Stomach smooth muscle (tissue), 2 donors: ENCODE measurements around the gene LPIN2.

ENCODE experiments used
- H3K27ac ChIP-seq: one replicate; pipeline ENCODE4 v1.7.0; 2013; ENCODE audit warnings: mild to moderate bottlenecking, low read length, inconsistent platforms
- H3K27me3 ChIP-seq, 2 donors: one replicate each; pipeline ENCODE4 v1.7.0; 2013; ENCODE audit warnings: low read length in 2 of 2; ENCODE audit not compliant: insufficient read depth in 2 of 2, control insufficient read depth in 1 of 2
- H3K36me3 ChIP-seq, 2 donors: one replicate each; pipeline ENCODE4 v1.7.0; 2013; ENCODE audit warnings: low read length in 2 of 2; ENCODE audit not compliant: control insufficient read depth in 2 of 2, insufficient read depth in 2 of 2
- H3K4me1 ChIP-seq: one replicate; pipeline ENCODE4 v1.7.0; 2013; ENCODE audit warnings: low read length; ENCODE audit not compliant: control insufficient read depth, insufficient read depth
- H3K4me3 ChIP-seq, 2 donors: one replicate each; pipeline ENCODE4 v1.7.0; 2013; ENCODE audit warnings: low read length in 2 of 2
- H3K9ac ChIP-seq, 2 donors: one replicate each; pipeline ENCODE4 v1.7.0; 2013; ENCODE audit warnings: low read length in 2 of 2, mild to moderate bottlenecking in 1 of 2
- H3K9me3 ChIP-seq, 2 donors: one replicate each; pipeline ENCODE4 v1.7.0; 2013; ENCODE audit warnings: low read length in 2 of 2; ENCODE audit not compliant: control insufficient read depth in 2 of 2
- donor health status: healthy.
- donor health status: Pancreatic carcinoma.

LPIN2 gene, protein sequence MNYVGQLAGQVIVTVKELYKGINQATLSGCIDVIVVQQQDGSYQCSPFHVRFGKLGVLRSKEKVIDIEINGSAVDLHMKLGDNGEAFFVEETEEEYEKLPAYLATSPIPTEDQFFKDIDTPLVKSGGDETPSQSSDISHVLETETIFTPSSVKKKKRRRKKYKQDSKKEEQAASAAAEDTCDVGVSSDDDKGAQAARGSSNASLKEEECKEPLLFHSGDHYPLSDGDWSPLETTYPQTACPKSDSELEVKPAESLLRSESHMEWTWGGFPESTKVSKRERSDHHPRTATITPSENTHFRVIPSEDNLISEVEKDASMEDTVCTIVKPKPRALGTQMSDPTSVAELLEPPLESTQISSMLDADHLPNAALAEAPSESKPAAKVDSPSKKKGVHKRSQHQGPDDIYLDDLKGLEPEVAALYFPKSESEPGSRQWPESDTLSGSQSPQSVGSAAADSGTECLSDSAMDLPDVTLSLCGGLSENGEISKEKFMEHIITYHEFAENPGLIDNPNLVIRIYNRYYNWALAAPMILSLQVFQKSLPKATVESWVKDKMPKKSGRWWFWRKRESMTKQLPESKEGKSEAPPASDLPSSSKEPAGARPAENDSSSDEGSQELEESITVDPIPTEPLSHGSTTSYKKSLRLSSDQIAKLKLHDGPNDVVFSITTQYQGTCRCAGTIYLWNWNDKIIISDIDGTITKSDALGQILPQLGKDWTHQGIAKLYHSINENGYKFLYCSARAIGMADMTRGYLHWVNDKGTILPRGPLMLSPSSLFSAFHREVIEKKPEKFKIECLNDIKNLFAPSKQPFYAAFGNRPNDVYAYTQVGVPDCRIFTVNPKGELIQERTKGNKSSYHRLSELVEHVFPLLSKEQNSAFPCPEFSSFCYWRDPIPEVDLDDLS

GRCh38 chr18:3013024-3013804, at the start of gene LPIN2:
TSS of gene LPIN2 (minus strand) at chr18:3013144. CDS start at chr18:2960840, 52,304 bp downstream.
- Histone ChIP-seq H3K9ac (peak within 1 kb of the TSS; percentile 66 to 77), H3K9me3 (no peaks in the 10 kb centered on the region), H3K4me1 (peaks cover 4% of the 10 kb centered on the region), H3K27me3 (no peaks in the 10 kb centered on the region), H3K36me3 (no peaks in the 10 kb centered on the region), H3K27ac (peak within 1 kb of the TSS; percentile 37), H3K4me3 (peak within 1 kb of the TSS; percentile 80 to 90)

- no peak overlapping the region for H3K4me3 ChIP-seq
- H3K27ac ChIP-seq: no peak overlapping the region
- H3K4me1 ChIP-seq: peaks cover 6% of the 10 kb centered on the region
- H3K36me3 ChIP-seq: peaks cover 0 to 4% of the 10 kb centered on the region in 2 donors
- no peaks in the 10 kb centered on the region for H3K27me3 ChIP-seq
- H3K9ac ChIP-seq: no peak overlapping the region
- H3K9me3 ChIP-seq: no peaks in the 10 kb centered on the region
Observed at GRCh38 chr18:3061581-3062312, 48.8 kb upstream of the LPIN2 start.

DNA sequence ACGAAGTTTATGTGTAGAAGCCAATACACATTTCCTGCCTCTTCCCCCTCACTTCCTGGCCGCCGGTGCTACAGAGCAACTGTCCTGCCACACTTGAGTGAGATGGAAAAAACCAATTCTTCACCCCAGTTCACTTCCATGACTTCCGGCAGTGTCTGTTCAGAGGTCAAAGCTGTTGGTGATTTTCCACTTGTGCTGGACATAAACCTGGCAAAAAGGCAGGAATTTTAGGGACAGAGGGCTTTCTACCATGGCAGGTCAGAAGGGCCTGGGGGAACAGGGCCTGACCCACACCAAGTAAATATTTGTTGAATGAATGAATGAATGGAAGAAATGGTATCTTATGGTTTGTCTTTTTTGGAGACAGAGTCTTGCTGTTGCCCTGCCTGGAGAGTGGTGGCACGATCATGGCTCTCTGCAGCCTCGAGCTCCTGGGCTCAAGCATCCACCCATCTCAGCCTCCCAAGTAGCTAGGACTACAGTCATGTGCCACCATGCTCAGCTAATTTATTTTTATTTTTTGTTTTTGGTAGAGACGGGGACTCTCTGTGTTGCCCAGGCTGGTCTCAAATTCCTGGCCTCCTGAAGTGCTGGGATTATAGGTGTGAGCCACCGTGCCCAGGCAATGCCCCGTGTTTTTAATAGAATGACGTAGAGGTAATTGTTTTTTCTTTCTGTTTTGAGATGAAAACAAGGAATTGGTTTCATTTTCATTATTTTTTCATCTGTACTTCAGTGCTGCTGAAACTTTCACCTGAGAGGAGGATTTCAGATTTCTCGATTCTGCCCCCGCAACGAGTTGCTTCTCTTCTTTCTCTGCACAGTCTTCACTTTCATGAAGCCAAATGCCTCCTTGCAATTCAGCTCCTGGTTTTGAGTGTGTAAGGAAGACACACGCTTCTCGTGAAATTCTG, 48.0 kb upstream of the LPIN2 start:
- Histone ChIP-seq H3K36me3 (no peaks in the 10 kb centered on the region), H3K27ac (no peak overlapping the region), H3K9ac (no peak overlapping the region), H3K4me1 (peaks cover 6% of the 10 kb centered on the region), H3K27me3 (peaks cover 0 to 2% of the 10 kb centered on the region in 2 donors), H3K9me3 (no peaks in the 10 kb centered on the region), H3K4me3 (no peak overlapping the region)

DNA sequence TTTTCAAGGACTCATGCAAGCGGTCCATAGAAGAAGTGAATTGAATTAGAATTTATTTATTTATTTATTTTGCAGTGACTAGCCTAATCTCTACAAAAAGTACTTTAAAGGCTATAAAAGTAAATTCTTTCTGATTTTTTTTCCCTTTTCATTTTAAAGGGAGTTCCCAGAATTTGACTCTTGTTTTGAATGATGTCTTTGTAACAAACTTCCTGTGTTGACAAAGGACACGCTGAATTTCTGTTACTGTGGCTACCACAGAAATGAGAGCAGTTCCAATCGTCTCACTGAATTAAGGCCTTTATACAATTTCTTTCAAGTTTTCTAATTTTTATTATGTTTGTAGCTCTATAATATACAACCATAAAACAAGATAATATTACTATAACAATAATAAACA, 46.3 kb upstream of the LPIN2 start:
- Histone ChIP-seq H3K27ac (no peak overlapping the region), H3K36me3 (no peaks in the 10 kb centered on the region), H3K4me3 (no peak overlapping the region)

DNA sequence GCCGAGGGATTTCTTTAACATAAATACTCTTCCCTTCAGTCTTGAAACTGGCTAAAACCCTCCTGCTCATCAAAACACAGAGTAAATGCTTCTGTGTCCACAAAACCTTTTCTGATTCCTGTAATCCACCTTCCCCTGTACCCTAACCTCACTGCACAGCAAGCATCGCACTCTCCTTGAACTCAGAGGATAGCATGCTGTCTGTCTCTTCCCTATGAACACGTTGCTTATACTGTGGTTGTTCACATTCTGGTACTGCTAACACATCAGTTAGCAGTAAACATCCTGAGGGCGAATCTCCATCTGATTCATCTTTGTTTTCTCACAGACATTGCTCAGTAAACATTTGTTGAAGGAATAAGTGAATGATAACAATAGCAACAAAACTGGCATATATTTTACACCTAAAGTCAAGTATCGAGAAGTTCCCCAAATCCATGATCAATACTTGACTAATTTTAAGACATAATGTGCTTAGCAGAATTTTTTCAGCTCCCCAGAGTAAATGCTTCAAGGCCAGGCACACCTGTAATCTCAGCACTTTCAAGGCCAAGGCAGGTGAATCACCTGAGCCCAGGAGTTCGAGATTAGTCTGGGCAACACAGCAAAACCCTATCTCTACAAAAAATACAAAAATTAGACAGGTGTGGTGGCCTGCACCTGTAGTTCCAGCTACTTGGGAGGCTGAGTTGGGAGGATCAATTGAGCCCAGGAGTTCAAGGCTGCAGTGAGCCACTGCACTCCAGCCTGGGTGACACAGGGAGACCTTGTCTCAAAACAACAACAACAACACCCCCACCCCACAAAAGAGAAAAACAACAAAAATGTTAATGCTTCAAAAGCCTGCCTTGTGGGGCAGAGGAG, 45.6 kb upstream of the LPIN2 start:
- H3K4me1 ChIP-seq: peaks cover 6% of the 10 kb centered on the region
- H3K27ac ChIP-seq: no peak overlapping the region
- no peak overlapping the region for H3K9ac ChIP-seq
- no peaks in the 10 kb centered on the region for H3K36me3 ChIP-seq
- no peaks in the 10 kb centered on the region for H3K9me3 ChIP-seq
- H3K27me3 ChIP-seq: peaks cover 0 to 4% of the 10 kb centered on the region in 2 donors
- no peak overlapping the region for H3K4me3 ChIP-seq

More for the DNA sequence above, 46.3 kb upstream of the LPIN2 start:
- Histone ChIP-seq H3K27me3 (peaks cover 0 to 4% of the 10 kb centered on the region in 2 donors), H3K9me3 (no peaks in the 10 kb centered on the region), H3K9ac (no peak overlapping the region), H3K4me1 (peaks cover 6% of the 10 kb centered on the region)

- no peaks in the 10 kb centered on the region for H3K36me3 ChIP-seq
- H3K27me3 ChIP-seq: peaks cover 0 to 4% of the 10 kb centered on the region in 2 donors
- no peak overlapping the region for H3K9ac ChIP-seq
- no peaks in the 10 kb centered on the region for H3K4me1 ChIP-seq
- no peaks in the 10 kb centered on the region for H3K9me3 ChIP-seq
- no peak overlapping the region for H3K4me3 ChIP-seq
- H3K27ac ChIP-seq: no peak overlapping the region
Observed at GRCh38 chr18:3057526-3057925, 44.6 kb upstream of the LPIN2 start.

- Histone ChIP-seq H3K9ac (no peak overlapping the region), H3K36me3 (no peaks in the 10 kb centered on the region), H3K9me3 (no peaks in the 10 kb centered on the region), H3K27me3 (peaks cover 0 to 4% of the 10 kb centered on the region in 2 donors), H3K4me1 (no peaks in the 10 kb centered on the region), H3K4me3 (no peak overlapping the region), H3K27ac (no peak overlapping the region)
Observed at GRCh38 chr18:3056311-3056710, 43.4 kb upstream of the LPIN2 start.

DNA sequence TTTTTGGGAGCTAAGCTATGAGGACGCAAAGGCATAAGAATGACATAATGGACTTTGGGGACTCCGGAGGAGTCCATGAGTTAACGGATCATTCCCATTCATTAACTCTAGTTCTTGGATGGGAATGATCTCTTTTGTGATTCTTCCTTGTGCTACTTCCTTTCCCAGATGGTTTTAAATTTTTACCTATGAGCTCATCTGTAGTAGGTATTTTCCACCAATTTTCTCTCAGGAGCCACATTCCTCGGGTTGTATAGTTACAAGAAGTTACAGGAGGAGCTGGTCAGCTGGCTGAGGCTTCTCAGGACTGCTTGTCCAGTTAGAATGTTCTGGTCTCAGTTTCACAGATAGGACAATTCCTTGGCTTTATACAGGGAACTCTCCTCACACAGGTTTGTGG, 42.9 kb upstream of the LPIN2 start:
- no peak overlapping the region for H3K27ac ChIP-seq
- H3K4me3 ChIP-seq: no peak overlapping the region
- H3K36me3 ChIP-seq: no peaks in the 10 kb centered on the region
- H3K9me3 ChIP-seq: no peaks in the 10 kb centered on the region
- H3K9ac ChIP-seq: no peak overlapping the region
- no peaks in the 10 kb centered on the region for H3K4me1 ChIP-seq
- peaks cover 0 to 4% of the 10 kb centered on the region in 2 donors for H3K27me3 ChIP-seq
